Measurements from ENCODE around the gene STK10.

GRCh38 chr5:172015346-172015745, 172.7 kb downstream of the STK10 start:
- no peak for TF ChIP-seq CTCF (IDR thresholded peaks at IDR 0.05)
- TF ChIP-seq EZH2 (IDR thresholded peaks at IDR 0.05; ENCODE audit: borderline replicate concordance, insufficient read depth, low read depth, low read length, poor library complexity, severe bottlenecking): no peak
